IPS-20b (cell line): ENCODE results near the gene SMARCA1.
A peak's percentile ranks its signal among the peaks of the same experiment; 100 is the strongest.

Experiments used
- H3K27ac ChIP-seq: one replicate; pipeline ENCODE4 v1.5.1; 2013; ENCODE audit warnings: low read length
- H3K27me3 ChIP-seq: 2 replicates; pipeline ENCODE4 v1.6.1; 2013; ENCODE audit warnings: mild to moderate bottlenecking, low read length, inconsistent platforms; ENCODE audit not compliant: insufficient read depth
- H3K36me3 ChIP-seq: 2 replicates; pipeline ENCODE4 v1.6.1; 2013; ENCODE audit warnings: low read depth, mild to moderate bottlenecking, inconsistent platforms, low read length, moderate library complexity; ENCODE audit not compliant: insufficient read depth
- H3K4me1 ChIP-seq: 2 replicates; pipeline ENCODE4 v1.6.1; 2013; ENCODE audit warnings: mild to moderate bottlenecking, control low read depth, inconsistent platforms, low read length, moderate library complexity; ENCODE audit not compliant: insufficient read depth
- H3K4me3 ChIP-seq: 2 replicates; pipeline ENCODE4 v1.5.1; 2013; ENCODE audit warnings: mild to moderate bottlenecking, low read length, inconsistent platforms
- H3K9ac ChIP-seq: 2 replicates; pipeline ENCODE4 v1.6.1; 2013; ENCODE audit warnings: low read depth, mild to moderate bottlenecking, inconsistent platforms, low read length, moderate library complexity
- H3K9me3 ChIP-seq: 2 replicates; pipeline ENCODE4 v1.6.1; 2013; ENCODE audit warnings: mild to moderate bottlenecking, low read depth, low read length, inconsistent platforms; ENCODE audit not compliant: insufficient read depth

SMARCA1 gene

DNA sequence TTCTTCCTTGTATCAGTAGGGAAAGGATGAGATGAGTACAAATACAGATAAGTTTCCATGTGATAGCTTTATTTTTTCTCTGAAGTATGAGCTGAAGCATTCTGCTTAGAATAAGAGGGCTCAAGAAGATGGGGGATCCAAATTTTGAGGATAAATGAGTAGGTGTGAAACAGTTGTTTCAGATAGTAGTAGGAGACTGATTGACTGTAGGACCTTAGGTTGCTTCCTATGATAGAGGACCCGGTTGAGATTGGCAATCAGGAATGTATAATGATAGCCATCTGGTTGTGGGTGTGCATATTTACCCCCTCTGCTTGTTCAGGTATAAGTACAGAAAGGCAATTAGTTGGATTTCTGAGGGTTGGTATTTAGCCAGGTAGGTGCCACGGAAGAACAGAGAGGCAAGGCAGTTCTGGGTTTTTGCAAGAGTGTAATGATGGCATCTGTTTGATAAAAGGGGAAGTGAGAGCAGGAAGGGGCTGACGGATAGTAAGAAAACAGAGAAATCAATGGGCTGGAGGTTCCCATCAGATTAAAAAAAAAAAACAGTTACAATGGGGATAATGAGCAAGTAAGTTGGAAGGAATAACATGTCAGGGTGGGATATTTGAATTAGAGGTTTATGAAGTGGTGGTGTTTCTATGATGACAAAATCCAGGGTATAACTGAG lies 30.5 kb upstream of the SMARCA1 start:
- Histone ChIP-seq H3K9ac (no peak overlapping the region), H3K9me3 (no peaks in the 10 kb centered on the region), H3K27ac (no peak overlapping the region), H3K4me1 (no peaks in the 10 kb centered on the region), H3K4me3 (no peak overlapping the region), H3K36me3 (peaks cover 59% of the 10 kb centered on the region), H3K27me3 (no peaks in the 10 kb centered on the region)

DNA sequence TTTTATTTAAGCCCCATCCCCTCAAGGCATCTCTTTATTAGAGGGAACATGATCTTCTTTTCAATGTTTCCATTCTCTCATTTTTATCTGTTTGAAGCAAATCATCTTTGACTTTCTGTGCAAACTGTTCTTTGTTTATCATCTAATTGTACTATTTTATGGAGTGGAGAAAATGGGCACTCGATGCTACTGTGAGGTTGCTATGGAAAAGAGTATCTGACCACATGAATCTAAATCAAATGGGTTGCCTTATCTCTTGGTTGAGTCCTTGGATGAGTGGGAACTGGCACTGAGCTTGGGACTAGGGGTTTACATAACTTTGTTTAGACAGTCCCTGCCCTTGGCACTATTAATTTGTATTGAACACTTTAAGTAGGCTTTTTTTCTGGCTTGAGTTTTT lies 25.8 kb upstream of the SMARCA1 start:
- Histone ChIP-seq H3K9ac (no peak overlapping the region), H3K36me3 (peaks cover 56% of the 10 kb centered on the region), H3K4me1 (no peaks in the 10 kb centered on the region), H3K4me3 (no peak overlapping the region), H3K9me3 (no peaks in the 10 kb centered on the region), H3K27me3 (no peaks in the 10 kb centered on the region), H3K27ac (no peak overlapping the region)

DNA sequence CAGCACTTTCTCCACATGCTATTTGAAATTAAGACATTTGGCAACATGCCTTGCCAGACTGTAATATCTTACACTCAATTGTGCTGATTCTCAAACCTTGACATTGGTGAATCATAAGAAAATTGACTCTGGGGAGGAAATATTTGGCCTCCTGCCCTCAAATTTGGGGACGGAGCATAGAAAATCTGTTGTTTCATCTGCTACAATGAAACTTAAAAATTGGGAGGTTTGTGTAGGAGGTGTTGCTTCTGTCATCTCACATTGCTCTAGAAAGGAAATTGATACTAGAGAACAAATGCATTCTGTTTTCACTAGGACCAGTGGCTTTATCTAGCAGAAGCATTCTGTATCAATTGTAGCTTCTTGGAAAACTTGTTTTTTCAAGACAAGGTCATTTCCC lies 22.1 kb upstream of the SMARCA1 start:
- Histone ChIP-seq H3K4me3 (no peak overlapping the region), H3K9ac (no peak overlapping the region), H3K4me1 (0 out of 2 replicates have a peak, but pooled peaks cover 3% of the 10 kb centered on the region), H3K36me3 (peaks cover 39% of the 10 kb centered on the region), H3K27me3 (no peaks in the 10 kb centered on the region), H3K27ac (no peak overlapping the region), H3K9me3 (no peaks in the 10 kb centered on the region)

DNA sequence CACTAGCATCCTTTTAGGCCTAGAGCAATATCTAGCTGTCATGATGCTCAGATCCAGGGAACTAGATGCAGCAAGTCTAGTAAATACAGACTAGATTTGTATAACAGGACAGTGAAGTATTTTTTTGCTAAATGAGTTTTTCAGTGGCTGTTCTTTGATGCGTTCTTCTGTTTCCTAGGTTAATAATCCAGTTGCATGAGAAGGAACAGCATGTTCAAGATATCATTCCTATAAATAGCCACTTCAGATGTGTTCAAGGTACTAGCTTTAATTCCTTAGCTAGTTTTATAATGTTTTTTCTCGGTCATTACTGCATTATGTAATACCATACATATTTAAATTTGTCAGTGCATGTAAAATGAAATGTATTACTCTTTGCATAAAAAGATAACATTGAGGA lies 21.5 kb upstream of the SMARCA1 start:
- no peak overlapping the region for H3K4me3 ChIP-seq

DNA sequence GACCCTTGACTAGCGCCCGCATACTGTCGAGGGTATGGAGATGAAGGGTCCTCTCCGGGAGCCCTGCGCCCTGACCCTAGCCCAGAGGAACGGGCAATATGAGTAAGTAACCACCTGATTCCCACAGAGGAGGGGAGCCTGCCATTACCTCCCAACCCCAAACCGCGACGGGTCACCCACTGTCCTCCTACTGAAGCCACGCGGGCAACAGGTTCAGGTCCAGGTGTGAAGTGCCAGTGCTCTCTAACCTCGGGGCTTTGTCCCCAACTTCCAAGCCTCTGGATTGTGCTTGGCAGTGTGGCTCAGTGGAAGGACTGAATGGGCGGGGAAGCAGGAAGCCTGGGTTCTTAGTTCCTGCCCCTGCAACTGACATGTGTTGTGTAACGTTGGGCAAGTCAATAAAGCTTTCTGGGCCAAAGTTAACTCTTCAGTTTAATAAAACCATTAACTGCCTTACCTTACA lies 17.5 kb upstream of the SMARCA1 start:
- no peaks in the 10 kb centered on the region for H3K27me3 ChIP-seq
- H3K27ac ChIP-seq = no peak overlapping the region
- H3K9ac ChIP-seq = peak overlapping the region; percentile 75; the same call in 1 of the 2 replicates
- H3K9me3 ChIP-seq = no peaks in the 10 kb centered on the region
- H3K36me3 ChIP-seq = peaks cover 14% of the 10 kb centered on the region
- 0 out of 2 replicates have a peak, but pooled peaks cover 3% of the 10 kb centered on the region for H3K4me1 ChIP-seq
- H3K4me3 ChIP-seq = peak overlapping the region; percentile 89

More for the DNA sequence above, 21.5 kb upstream of the SMARCA1 start:
- H3K27me3 ChIP-seq = no peaks in the 10 kb centered on the region
- H3K36me3 ChIP-seq = peaks cover 35% of the 10 kb centered on the region
- 0 out of 2 replicates have a peak, but pooled peaks cover 3% of the 10 kb centered on the region for H3K4me1 ChIP-seq
- no peaks in the 10 kb centered on the region for H3K9me3 ChIP-seq
- no peak overlapping the region for H3K9ac ChIP-seq
- H3K27ac ChIP-seq = no peak overlapping the region

DNA sequence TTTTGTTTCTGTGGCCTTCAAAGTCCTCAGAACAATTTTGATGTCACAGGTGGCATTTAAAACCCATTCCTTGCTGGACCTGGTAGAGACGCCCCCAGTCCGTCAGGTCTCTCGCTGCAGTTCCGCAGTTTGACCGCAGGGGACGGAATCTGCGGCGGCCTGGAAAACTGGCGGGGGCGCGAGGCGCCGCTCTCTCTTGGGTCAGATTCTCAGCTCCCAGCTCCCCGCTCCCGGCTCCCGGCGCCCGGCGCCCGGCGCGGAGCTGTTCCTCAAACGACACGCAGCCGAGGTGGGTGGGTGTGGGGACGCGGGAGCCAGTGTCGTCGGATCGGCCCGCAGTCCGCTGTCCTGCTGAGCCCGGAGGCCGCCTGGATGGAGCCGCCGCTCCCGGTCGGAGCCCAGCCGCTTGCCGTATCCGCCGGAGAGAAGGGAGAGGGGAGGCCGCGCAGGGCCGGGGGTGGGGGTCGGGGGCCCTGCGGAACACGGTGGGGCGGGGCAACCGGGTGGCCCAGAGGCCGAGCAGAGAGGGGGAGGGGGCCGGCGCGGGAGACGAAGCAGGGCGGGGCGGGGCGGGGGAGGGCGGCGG lies 16.9 kb upstream of the SMARCA1 start, which contains the start of gene OCRL:
Gene OCRL (plus strand): TSS at position 192 of the 586 bp plus-strand sequence. CDS start 181 bp downstream, at position 373.
- H3K9ac ChIP-seq = peak within 1 kb of the TSS; percentile 75; the same call in 1 of the 2 replicates
- peak within 1 kb of the TSS; percentile 89 for H3K4me3 ChIP-seq
- no peaks in the 10 kb centered on the region for H3K9me3 ChIP-seq
- no peaks in the 10 kb centered on the region for H3K27me3 ChIP-seq
- H3K27ac ChIP-seq = no peak within 1 kb of the TSS
- H3K36me3 ChIP-seq = peaks cover 10% of the 10 kb centered on the region
- 0 out of 2 replicates have a peak, but pooled peaks cover 3% of the 10 kb centered on the region for H3K4me1 ChIP-seq

DNA sequence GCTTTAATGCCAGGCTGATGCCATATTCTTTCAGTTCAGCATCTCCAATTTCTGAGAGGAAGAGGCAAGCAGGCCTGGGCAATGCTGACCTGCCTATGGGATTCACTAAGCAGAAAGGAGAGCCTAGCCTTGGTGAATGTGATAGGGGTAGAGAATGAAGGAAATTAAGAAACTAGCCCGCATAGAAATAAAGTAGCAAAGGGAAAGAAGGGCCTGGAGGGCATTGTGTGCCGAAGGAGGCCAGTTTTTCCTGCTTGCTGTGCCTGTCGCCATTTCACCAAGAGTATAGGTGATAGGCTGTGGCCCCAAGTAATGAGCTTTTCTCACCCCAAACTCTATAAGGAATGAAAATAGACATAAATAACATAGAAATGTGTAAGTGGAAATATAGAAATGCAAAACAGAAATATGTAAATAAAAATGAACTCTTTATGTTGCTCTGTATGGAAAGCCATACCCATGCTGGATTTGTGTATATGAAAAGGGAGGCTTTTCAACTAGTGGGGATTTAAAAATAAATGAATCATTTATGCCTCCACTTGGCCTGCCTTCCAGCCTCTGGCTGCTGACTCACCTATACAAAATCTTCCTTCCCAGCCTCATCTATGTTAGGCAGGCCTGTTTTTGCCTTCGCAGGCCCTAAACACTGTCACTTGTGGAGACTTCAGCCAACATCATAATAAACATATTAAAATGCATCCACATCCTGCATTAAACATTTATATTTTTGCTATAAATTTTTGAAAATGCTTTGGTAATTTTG lies 11.7 kb upstream of the SMARCA1 start:
- Histone ChIP-seq H3K4me1 (no peaks in the 10 kb centered on the region), H3K36me3 (no peaks in the 10 kb centered on the region), H3K9ac (no peak overlapping the region), H3K27me3 (no peaks in the 10 kb centered on the region), H3K9me3 (no peaks in the 10 kb centered on the region), H3K4me3 (no peak overlapping the region), H3K27ac (no peak overlapping the region)

DNA sequence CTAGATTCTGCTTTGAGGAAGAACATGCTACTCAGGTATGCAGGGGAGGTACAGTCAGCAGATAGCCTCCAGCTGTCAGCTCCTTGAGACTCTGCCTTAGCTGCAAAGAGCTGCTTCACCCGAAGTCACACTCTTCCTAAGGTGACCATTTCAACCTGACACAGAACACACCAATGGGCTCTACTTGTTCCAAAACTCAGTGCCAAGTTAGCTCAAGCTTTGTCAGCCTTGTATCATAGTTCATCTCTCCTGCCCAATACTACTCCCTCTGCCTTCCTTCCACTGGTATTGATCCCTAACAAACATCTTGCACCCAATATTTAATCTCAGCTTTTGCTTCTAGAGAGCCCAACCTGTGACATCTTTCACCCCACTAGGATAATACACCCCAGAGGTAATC lies 7.8 kb upstream of the SMARCA1 start:
- Histone ChIP-seq H3K4me1 (no peaks in the 10 kb centered on the region), H3K27me3 (no peaks in the 10 kb centered on the region), H3K36me3 (no peaks in the 10 kb centered on the region), H3K4me3 (no peak overlapping the region), H3K27ac (no peak overlapping the region), H3K9ac (no peak overlapping the region), H3K9me3 (no peaks in the 10 kb centered on the region)

DNA sequence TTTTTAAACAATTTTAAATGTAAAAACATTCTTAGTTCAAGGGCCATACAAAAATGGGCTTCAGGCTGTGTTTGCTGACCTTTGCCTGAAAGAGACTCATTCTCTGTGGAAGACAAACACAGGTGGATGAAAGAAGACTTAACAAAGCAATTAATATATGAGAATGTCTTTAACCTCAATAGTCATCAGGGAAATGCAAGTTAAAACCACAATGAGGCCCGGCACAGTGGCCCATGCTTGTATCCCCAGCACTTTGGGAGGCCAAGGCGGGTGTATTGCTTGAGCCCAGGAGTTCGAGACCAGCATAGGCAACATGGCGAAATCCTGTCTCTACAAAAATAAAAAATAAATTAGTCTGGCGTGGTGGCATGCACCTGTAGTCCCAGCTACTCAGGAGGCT lies 7.1 kb upstream of the SMARCA1 start:
- Histone ChIP-seq H3K27ac (no peak overlapping the region), H3K36me3 (no peaks in the 10 kb centered on the region), H3K27me3 (no peaks in the 10 kb centered on the region), H3K9ac (no peak overlapping the region), H3K4me1 (no peaks in the 10 kb centered on the region), H3K4me3 (no peak overlapping the region), H3K9me3 (no peaks in the 10 kb centered on the region)

DNA sequence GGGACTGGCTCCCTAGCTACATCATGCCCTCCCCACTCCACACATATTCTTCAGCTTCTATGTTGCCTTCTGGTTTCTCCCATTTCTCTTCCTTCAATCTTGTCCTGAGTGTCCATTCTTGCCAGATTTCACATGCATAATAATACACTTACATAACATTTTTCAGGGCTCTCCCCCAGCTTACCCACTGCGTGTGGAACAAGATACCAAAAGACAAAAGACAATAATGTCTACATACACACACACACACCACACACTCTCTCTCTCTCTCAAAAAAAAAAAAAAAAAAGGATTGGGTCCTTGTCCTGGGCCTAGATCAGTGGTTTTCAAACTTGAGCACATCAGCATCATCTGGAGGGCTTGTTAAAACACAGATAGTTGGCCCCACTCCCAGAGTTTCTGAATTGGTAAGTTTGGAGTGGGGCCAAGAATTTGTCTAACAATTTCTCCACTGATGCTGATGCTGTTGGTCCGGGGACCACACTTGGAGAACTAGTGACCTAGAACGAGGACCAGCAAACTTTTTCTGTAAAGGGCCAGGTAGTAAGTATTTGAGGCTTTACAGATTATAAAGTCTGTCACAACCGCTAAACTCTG lies 6.5 kb upstream of the SMARCA1 start:
- no peaks in the 10 kb centered on the region for H3K4me1 ChIP-seq
- no peak overlapping the region for H3K9ac ChIP-seq
- H3K36me3 ChIP-seq = no peaks in the 10 kb centered on the region
- H3K9me3 ChIP-seq = no peaks in the 10 kb centered on the region
- H3K4me3 ChIP-seq = no peak overlapping the region
- no peak overlapping the region for H3K27ac ChIP-seq
- H3K27me3 ChIP-seq = no peaks in the 10 kb centered on the region

DNA sequence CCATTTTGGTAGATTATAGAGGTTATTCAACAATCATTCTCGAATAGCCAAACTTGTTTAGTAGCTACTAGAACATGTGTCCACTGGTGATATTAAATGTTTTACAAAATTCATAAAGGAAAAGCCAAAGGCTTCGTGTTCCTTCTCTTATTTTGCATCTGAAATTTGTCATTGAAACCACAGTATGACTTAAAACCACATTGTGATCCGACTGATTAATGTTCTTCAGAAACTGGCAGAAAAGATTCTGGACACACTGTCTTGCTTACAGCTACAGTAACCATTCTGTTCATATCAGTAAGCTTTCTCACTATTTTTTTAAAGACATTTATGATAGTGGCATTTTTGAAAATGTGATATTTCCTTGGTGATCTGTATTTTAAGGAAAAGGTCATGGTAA lies 2.6 kb upstream of the SMARCA1 start:
- Histone ChIP-seq H3K9me3 (no peaks in the 10 kb centered on the region), H3K36me3 (no peaks in the 10 kb centered on the region), H3K4me3 (no peak overlapping the region), H3K27me3 (no peaks in the 10 kb centered on the region), H3K4me1 (no peaks in the 10 kb centered on the region), H3K9ac (no peak overlapping the region), H3K27ac (no peak overlapping the region)
